SK-N-SH treated with all-trans-retinoic acid at 6 μM for 48 hours (cell line): ENCODE measurements around the gene RNF213.

Experiments
- ATAC-seq: fragments of 200-7000 bp; cut with Tn5 transposase; 3 replicates; pipeline ENCODE4 v1.9.1; 2020; ENCODE audit warnings: mild to moderate bottlenecking, moderate library complexity
- BACH2 ChIP-seq: fragments of 250-450 bp; sonication (Bioruptor Pico); IDR thresholded peaks from 2 replicates; pipeline ENCODE4 v1.9.0; 2021; ENCODE audit warnings: mild to moderate bottlenecking, borderline replicate concordance
- CREB5 ChIP-seq: fragments of 250-450 bp; sonication (Bioruptor Pico); IDR thresholded peaks from 2 replicates; pipeline ENCODE4 v1.5.1; 2020; ENCODE audit warnings: low read depth, mild to moderate bottlenecking, moderate library complexity
- ESRRG ChIP-seq: fragments of 250-450 bp; sonication (Bioruptor Pico); IDR thresholded peaks from 2 replicates; pipeline ENCODE4 v1.6.1; 2021; ENCODE audit warnings: mild to moderate bottlenecking
- GLIS3 ChIP-seq: fragments of 250-450 bp; sonication (Bioruptor Pico); IDR thresholded peaks from 2 replicates; pipeline ENCODE4 v1.5.0; 2020; ENCODE audit warnings: mild to moderate bottlenecking, moderate library complexity
- ISL1 ChIP-seq: fragments of 250-450 bp; sonication (Bioruptor Pico); IDR thresholded peaks from 2 replicates; pipeline ENCODE4 v2.1.2; 2022; ENCODE audit warnings: mild to moderate bottlenecking, moderate library complexity
- OSR1 ChIP-seq: fragments of 250-450 bp; sonication (Bioruptor Pico); IDR thresholded peaks from 2 replicates; pipeline ENCODE4 v1.8.0; 2022; ENCODE audit warnings: moderate library complexity, mild to moderate bottlenecking, inconsistent platforms
- PATZ1 ChIP-seq: fragments of 250-450 bp; sonication (Bioruptor Pico); IDR thresholded peaks from 2 replicates; pipeline ENCODE4 v1.8.0; 2020; ENCODE audit warnings: mild to moderate bottlenecking, moderate library complexity, borderline replicate concordance
- POU6F1 ChIP-seq: fragments of 250-450 bp; sonication (Bioruptor Pico); IDR thresholded peaks from 2 replicates; pipeline ENCODE4 v1.8.0; 2021; ENCODE audit warnings: low read depth, mild to moderate bottlenecking, moderate library complexity, borderline replicate concordance
- PPARA ChIP-seq: fragments of 250-450 bp; sonication (Bioruptor Pico); IDR thresholded peaks from 2 replicates; pipeline ENCODE4 v1.5.0; 2020; ENCODE audit warnings: mild to moderate bottlenecking, borderline replicate concordance
- RARB ChIP-seq: fragments of 250-450 bp; sonication (Bioruptor Pico); IDR thresholded peaks from 2 replicates; pipeline ENCODE4 v1.8.0; 2021; ENCODE audit warnings: mild to moderate bottlenecking, moderate library complexity
- SNAI2 ChIP-seq: fragments of 250-450 bp; sonication (Bioruptor Pico); IDR thresholded peaks from 2 replicates; pipeline ENCODE4 v1.5.0; 2020; ENCODE audit warnings: mild to moderate bottlenecking, moderate library complexity
- TCF4 ChIP-seq: fragments of 250-450 bp; sonication (Bioruptor Pico); IDR thresholded peaks from 2 replicates; pipeline ENCODE4 v1.8.0; 2021; ENCODE audit warnings: mild to moderate bottlenecking, moderate library complexity, borderline replicate concordance
- TOX ChIP-seq: fragments of 250-450 bp; sonication (Bioruptor Pico); IDR thresholded peaks from 2 replicates; pipeline ENCODE4 v1.8.0; 2021; ENCODE audit warnings: mild to moderate bottlenecking, moderate library complexity, borderline replicate concordance
- TSHZ2 ChIP-seq: fragments of 250-450 bp; sonication (Bioruptor Pico); IDR thresholded peaks from 2 replicates; pipeline ENCODE4 v1.5.0; 2020; ENCODE audit warnings: mild to moderate bottlenecking, moderate library complexity
- ZC3H10 ChIP-seq: fragments of 250-450 bp; sonication (Bioruptor Pico); IDR thresholded peaks from 2 replicates; pipeline ENCODE4 v1.5.1; 2021; ENCODE audit warnings: mild to moderate bottlenecking, moderate library complexity
- ZFP3 ChIP-seq: fragments of 250-450 bp; sonication (Bioruptor Pico); IDR thresholded peaks from 2 replicates; pipeline ENCODE4 v1.5.0; 2020; ENCODE audit warnings: mild to moderate bottlenecking, moderate library complexity
- ZFP30 ChIP-seq: fragments of 450-650 bp; formaldehyde crosslinking; IDR thresholded peaks from 2 replicates; pipeline ENCODE4 v1.5.0; 2022; ENCODE audit warnings: mild to moderate bottlenecking, moderate library complexity
- ZNF565 ChIP-seq: fragments of 450-650 bp; formaldehyde crosslinking; conservative IDR thresholded peaks from 2 replicates; pipeline ENCODE4 v1.5.0; 2020; ENCODE audit warnings: low read depth, mild to moderate bottlenecking, moderate library complexity

RNF213 gene

GRCh38 chr17:80382446-80382845, 121.8 kb downstream of the RNF213 start:
- TF ChIP-seq GLIS3, result no peak
- TF ChIP-seq TCF4 (CRISPR knock-in tag), result no peak
- no peak for TF ChIP-seq CREB5
- TF ChIP-seq ISL1 (CRISPR knock-in tag), result no peak
- TF ChIP-seq ZC3H10 (CRISPR knock-in tag), result no peak
- no peak for TF ChIP-seq TOX (CRISPR knock-in tag)
- ATAC-seq, result no peak

- TF ChIP-seq TSHZ2 (no peak), POU6F1 (CRISPR knock-in tag) (no peak), ISL1 (CRISPR knock-in tag) (no peak), PPARA (CRISPR knock-in tag) (no peak), ZNF565 (CRISPR knock-in tag) (no peak), GLIS3 (no peak)
- ATAC-seq, result no peak
Observed at GRCh38 chr17:80382956-80383355, 122.3 kb downstream of the RNF213 start.

GRCh38 chr17:80384078-80384960, 123.7 kb downstream of the RNF213 start:
- no peak for ATAC-seq
- TF ChIP-seq SNAI2, result no peak
- no peak for TF ChIP-seq TCF4 (CRISPR knock-in tag)
- no peak for TF ChIP-seq PATZ1 (CRISPR knock-in tag)
- TF ChIP-seq BACH2, result no peak
- TF ChIP-seq ZFP3 (CRISPR knock-in tag), result no peak
- TF ChIP-seq ISL1 (CRISPR knock-in tag), result no peak
- no peak for TF ChIP-seq ZFP30 (CRISPR knock-in tag)
- TF ChIP-seq ESRRG (CRISPR knock-in tag), result no peak
- no peak for TF ChIP-seq TSHZ2
- TF ChIP-seq RARB (CRISPR knock-in tag), result no peak

GRCh38 chr17:80385046-80385445, 124.4 kb downstream of the RNF213 start:
- ATAC-seq, result no peak
- no peak for TF ChIP-seq CREB5
- TF ChIP-seq ZC3H10 (CRISPR knock-in tag), result no peak
- TF ChIP-seq POU6F1 (CRISPR knock-in tag), result no peak
- TF ChIP-seq GLIS3, result no peak
- no peak for TF ChIP-seq PATZ1 (CRISPR knock-in tag)
- no peak for TF ChIP-seq OSR1
- no peak for TF ChIP-seq ZNF565 (CRISPR knock-in tag)
- TF ChIP-seq BACH2, result no peak
- TF ChIP-seq SNAI2, result no peak
- no peak for TF ChIP-seq PPARA (CRISPR knock-in tag)
